Head of caudate nucleus (tissue), 42 donors: ENCODE measurements around the gene SYT1.

Experiments used
- DNase-seq, 42 donors: peaks; one replicate each; pipeline versions ENCODE4 v3.0.0 to v3.0.0-alpha.2; 2020 to 2021; ENCODE audit warnings: mixed read lengths in 7 of 42
- intact Hi-C: fragments of 100-400 bp; cut with DNase I; formaldehyde crosslinking; loops from one replicate; pipeline ENCODE4 v1.15.0; 2022

Gene SYT1

DNA sequence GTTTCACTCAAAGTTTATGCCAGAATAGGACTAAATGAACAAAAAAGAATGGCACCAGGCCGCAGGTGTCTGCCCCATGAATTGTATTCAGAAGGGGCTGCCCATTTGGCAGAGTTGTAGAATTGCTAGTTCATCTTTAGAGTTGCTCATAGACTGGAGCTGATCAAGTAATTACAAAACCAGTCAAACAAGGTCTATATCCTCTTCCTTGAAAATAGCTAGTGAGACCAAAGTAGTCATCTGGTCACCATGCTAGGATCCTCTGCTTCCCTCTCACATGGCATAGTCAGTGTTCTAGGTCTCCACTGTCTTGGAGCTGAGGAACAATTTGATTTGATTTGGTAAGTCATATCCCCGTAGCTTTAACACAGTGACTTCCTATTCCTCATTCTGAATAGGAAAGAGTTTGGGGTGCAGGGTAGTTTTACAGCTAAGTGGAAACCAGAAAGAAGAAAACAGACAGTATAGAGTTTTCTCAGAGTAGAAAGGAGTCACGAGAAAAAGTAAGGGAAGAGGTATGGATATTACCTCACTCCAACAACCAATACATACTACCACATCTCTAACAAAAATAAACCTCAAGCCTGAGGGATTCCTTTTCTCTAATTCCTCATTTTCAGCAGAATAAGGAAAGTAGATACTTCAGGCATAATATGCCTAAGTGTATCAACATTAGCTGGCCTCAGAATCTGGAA, 574.1 kb downstream of the SYT1 start:
- intact Hi-C loops, result no loop called here
- no peak for DNase-seq

DNA sequence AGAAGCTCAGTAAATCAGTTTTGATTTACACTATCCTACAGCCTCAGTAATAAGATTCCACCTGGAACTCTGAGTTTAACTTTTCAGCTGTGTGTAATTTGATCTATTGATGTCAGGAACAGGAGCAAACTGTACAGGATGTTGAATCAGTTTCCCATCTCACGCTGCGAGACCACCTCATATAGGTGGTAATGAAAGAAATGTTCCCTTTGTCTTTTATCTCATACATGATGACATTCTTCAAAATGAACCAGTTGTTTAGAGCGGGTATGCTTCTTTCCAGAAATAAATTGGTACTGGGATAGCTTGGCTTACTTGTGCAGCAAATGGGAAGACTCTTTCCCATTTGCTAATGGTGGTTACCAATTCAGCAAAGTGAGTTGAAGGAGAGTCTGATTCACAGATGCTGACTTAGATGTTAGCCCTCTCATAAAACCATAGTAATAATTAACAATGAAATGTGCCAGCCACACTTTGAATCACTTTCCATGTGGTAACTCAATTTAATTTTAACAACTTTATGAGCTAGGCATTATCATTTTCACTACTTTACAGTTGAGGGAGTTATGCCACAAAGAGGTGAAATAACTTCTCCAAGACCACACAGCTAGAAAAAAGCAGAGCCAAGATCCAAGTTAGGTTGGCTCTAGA, 574.7 kb downstream of the SYT1 start:
- intact Hi-C loops, result no loop called here
- no peak for DNase-seq

DNA sequence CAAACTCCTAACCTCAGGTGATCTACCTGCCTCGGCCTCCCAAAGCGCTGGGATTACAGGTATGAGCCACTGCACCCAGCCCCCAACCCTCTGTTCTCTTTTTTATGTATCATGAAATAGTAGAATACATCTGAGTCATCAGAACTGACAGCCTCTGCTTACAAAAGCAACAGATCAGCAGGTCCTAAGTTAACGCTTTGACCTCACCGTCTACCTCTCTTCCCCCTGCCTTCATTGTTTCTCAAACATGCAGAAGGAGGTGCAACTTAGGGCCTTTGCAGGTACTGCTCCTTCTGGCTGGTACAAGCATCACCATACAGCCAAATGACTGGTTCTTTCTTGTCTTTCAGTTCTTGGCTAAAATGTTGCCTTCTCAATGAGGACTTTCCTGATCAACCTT, 577.0 kb downstream of the SYT1 start:
- no peak for DNase-seq
- intact Hi-C loops, result no loop called here

DNA sequence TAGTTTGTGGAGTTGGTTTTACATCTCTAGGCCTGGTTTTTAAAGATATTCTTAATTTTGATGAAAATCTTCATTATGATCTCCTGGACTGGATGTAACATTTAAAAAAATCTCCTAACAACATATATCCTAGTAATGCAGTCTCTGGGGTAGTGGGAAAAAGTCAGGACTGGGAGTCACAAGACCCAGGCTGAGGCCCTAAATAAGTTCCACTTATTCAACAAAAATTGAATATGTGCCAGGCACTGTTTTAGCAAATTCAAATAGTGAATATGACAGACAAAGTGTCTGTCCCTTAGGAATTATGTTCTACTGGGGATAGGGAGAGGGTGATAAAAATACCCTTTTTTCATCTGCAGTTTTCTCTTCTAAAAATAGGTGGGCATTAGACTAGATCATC, 577.8 kb downstream of the SYT1 start:
- no peak for DNase-seq
- intact Hi-C loops, result no loop called here

DNA sequence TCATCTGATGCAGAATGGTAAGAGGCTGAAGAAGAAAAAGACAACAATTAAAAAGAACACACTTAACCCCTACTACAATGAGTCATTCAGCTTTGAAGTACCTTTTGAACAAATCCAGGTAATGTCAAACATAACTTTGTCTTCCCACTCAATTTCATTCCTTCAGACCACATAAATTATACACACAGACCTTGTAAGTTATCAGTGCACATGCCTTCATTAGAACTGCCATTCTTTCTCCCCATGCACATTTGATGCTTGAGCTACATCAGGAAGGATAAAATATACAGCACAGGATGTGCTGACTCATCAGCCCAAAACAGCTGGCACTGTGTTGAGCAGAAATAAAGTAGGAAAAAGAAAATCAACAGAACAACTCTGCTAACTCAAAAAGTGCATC, 579.5 kb downstream of the SYT1 start:
- peak in 6 of 42 donors; percentile 14 to 52 (median 26) for DNase-seq
- intact Hi-C loops, result no loop called here

DNA sequence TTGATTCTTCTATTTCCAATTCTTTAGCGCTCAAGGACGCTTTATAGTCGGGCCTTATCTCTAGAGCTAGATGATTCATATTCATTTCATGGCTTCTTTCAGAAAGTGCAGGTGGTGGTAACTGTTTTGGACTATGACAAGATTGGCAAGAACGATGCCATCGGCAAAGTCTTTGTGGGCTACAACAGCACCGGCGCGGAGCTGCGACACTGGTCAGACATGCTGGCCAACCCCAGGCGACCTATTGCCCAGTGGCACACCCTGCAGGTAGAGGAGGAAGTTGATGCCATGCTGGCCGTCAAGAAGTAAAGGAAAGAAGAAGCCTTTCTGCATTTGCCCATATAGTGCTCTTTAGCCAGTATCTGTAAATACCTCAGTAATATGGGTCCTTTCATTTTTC, 584.2 kb downstream of the SYT1 start:
- DNase-seq, result no peak

DNA sequence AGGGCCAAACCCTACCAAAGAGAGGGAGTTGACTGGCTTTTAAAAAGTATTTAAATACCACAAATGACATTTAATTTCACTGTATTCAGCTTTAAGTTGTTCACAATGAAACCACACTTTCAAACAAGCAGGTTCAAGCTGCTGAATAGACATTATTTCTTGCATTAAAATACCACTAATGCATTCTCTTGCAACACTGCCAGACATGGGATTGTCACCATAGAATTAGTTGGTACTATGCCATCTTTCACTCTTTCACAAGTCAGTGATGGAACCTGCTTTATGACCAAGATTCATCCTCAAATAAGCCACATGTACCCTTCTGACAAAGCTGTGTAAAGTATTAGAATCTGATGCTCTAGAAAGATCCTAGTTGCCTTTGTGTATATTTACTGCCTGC, 586.8 kb downstream of the SYT1 start:
- no peak for DNase-seq
- intact Hi-C loops, result no loop called here

More for the DNA sequence above, 584.2 kb downstream of the SYT1 start:
- intact Hi-C loops, result no loop called here

DNA sequence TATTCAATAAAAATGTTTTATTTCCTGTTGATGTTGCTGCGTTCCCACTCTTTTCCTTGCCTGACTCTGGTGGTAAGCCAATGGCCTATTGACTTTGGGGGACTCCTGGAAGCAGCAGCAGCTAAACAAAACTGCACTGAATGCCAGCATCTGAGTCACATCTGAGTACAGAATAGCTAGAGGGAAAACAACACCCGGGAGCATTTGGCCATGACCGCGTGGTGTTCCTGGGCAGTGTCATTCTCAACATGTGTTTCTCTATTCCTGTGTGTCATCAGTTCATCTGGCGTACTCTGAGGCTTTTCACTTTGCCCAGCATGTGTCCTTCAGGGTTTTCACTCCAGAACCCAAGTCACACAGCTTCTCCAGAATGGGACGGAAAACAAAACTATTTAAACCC, 587.4 kb downstream of the SYT1 start:
- DNase-seq, result peak in 5 of 42 donors; percentile 6 to 51 (median 12)
- intact Hi-C loops, result no loop called here

DNA sequence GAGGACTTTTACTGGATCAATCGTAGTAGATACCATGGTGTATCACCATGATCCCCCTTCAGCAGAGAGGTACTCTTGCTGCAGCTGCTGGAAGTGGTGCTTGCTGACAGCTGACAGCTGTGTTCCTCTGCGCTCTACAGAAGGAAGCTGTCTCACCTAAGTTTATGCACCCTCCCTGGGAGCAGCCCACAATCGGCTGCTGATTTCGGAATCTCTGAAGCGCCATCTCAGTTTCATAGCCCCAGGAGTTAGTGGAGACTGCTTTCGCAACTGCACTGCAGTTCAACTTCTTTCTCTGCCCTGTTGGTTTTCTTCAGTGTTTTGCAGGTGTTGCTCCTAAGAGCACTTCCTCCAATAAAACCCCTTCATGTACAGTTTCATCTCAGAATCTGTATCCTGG, 588.3 kb downstream of the SYT1 start:
- no peak for DNase-seq
- intact Hi-C loops, result no loop called here

DNA sequence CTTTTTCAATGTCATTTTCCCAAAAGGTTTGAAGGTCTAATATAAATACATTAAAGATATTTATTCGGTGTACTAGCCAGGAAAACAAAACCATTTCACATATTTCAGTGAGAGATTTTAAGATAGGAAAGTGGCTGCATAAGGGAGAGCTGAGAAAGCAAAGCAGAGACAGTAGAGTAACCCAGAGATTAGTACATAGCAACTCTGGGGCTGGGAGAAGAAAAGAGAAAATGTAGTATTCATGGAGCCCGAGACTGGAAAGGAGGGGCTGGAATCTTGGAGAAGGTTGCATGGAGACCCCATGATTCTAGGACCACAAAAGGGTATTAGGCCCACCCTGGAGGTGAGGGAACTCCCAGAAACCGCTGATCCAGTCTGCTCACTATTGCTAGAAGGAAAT, 589.2 kb downstream of the SYT1 start:
- intact Hi-C loops, result no loop called here
- DNase-seq, result no peak

DNA sequence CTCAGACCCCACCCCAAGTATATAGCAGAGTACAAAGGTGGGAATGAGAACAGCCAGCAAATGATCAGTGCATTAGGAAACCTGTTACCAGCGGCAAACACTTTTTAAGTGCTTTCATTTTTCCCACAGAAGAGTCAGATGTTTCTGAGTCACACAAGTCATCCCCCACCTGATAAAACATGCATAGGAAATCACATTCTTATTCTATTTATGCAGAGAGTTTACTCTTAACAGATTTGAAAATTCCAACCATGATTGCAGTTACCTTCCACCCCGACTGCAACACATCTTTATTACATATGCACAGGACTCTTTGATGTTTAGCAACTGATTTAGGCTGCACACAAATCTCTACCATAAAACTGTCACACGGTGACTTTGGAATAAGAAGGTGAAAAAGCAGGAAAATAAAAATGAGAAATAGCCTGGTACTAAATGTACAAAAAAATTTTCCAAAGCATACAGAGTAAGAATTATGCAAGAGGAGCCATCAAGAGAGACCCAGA, 589.8 kb downstream of the SYT1 start:
- DNase-seq, result peak in 8 of 42 donors; percentile 5 to 25 (median 14)
- intact Hi-C loops, result no loop called here

DNA sequence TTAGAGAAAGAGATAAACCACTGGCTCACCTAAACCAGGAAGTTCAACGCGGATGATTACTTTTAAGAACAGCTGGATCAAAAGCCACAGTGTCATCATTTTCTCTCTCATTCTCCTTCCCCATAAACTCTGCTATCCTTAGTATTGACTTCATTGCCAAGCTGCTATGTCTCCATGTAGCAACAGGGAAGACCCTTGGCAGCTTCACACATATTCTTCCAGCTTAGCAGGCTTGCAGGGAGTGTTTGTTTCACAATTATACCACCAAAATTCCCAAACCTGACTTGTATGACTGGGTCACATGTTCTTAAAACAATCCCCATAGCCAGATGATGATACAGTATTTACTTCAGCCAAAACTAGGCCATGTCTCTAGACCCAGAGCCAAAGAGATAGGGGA, 590.7 kb downstream of the SYT1 start:
- intact Hi-C loops, result no loop called here
- no peak for DNase-seq

DNA sequence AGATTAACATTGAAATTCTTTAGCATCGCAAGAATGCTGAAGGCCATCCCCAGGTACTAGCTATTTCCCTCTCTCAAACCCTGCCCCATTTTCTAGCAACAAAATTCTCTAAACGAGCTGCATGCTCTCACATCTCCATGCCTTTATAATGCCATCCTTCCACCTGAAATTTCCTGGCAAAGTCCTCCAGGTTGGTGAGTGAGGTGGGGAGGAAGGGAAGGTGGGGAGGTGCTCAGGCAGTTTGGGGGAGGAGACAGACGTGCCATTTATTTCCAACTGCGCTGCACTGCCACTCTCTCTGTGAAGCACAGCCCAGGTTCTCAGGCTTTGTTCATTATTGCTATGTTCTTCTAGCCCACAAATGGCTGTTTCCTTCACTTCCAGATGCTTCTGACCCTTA, 617.7 kb downstream of the SYT1 start:
- intact Hi-C loops, result no loop called here
- no peak for DNase-seq

DNA sequence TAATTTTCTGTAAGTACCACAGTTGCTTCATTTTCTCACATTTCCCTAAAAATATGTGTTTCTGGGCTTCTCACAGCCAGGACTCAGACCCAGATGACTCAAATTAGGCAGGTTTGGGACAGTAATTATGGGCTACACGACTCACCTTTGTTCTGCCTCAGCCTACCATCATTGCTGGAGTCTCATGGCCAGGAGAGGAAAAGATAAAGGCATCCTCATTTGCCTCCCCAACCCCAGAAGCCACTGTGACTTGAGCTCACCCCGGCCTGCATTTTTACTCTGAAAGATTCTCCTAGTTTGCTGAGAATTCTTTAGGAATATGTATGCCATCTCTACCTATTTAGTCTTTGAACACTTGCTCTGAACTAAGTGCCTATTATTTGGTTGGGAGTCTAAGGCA, 618.3 kb downstream of the SYT1 start:
- no peak for DNase-seq
- intact Hi-C loops, result no loop called here

DNA sequence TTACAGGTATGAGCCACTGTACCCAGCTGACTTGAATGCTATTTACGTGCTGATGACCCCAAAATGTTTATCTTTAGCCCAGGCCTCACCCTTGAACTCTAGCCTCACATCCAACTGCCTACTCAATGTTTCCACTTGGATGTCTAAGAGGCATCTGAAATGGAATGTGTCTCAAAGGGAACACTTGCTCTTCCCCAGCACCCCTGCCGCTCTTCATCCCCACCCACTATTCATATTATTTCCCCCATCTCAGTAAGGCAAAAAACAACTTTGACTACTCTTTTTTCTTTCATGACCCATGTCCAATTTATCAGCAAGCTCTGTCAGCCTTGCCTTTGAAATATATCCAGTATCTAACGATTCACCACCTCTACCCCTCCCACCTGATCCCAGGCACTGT, 621.6 kb downstream of the SYT1 start:
- intact Hi-C loops, result no loop called here
- DNase-seq, result no peak

DNA sequence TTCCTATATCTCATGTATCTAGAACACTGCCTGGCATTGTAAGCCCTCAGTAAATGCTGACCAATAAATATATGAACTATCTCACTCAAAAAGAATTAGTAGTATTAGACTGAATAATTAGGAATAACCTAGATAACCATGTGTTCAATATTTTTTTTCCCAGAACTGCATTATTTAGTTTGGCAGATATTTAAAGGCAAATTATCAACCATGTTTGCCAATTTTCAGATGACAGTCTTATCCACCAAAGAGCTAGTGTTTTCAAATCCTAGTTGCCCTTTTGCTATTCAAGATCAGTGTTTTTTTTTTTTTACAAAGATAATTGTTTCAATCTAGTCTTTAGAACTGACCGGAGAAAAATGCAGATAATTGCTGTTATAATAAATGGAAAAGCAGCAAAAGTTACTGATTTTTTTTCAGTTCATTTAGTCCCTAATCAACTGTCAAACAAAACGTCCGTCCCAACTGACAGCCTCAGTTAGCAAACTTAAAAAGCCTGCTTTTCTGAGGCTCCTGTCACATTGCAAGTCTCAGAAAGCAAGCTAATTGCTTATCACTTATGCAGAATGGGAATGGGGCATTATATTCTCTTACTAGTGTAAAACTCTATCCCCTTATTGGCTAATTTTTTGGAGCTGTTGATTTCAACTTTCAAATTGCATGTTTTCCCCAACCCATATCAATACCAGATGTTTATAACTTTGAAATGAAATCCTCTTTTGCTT, 623.0 kb downstream of the SYT1 start:
- intact Hi-C loops, result no loop called here

More for the DNA sequence above, 623.0 kb downstream of the SYT1 start:
- DNase-seq, result no peak
